ENCODE measurements around the gene BRAF. TPM values are rescaled to one million over a fixed set of nuclear protein-coding genes. Genes with fewer than 3 reads are reported as not detected.

Gene BRAF
- total and polyA plus RNA-seq, 2 donors (not counting 3 experiments of a cell fraction or from before 2014, with no cell fraction given), result 6.6 to 26.2 TPM

GRCh38 chr7:140841166-140841715 lies 83.5 kb downstream of the BRAF start:
- FAIRE-seq (no peak), DNase-seq (ENCODE audit: low read depth, low spot score) (no peak)
- no peaks in the 10 kb centered on the region for H3K4me1 ChIP-seq (ENCODE audit: control insufficient read depth, extremely low read depth, insufficient read depth, low read length)
- no peak overlapping the region for H3K4me2 ChIP-seq (ENCODE audit: insufficient read depth, low read length)
- H3K9me3 ChIP-seq (replicated peaks; ENCODE audit: control insufficient read depth, insufficient read depth, low read length), result no peaks in the 10 kb centered on the region
- no peak overlapping the region for H3K4me3 ChIP-seq (replicated peaks in 1 of 3; ENCODE audit: insufficient read depth in 1 of 3, low read depth in 1 of 3, low read length in 3 of 3)
- CTCF ChIA-PET, result no interaction called here
- no TSS peak for BruUV-seq (replicated peaks)
- H3K36me3 ChIP-seq (ENCODE audit: control insufficient read depth in 2 of 2, extremely low read depth in 1 of 2, insufficient read depth in 2 of 2, low read length in 2 of 2), result no peaks in the 10 kb centered on the region
- intact Hi-C loops (cut with micrococcal nuclease) (no loop called here), dilution Hi-C loops (cut with MboI; ENCODE audit: extremely low pct_ligation_motif_present, low sequenced_read_pairs) (no loop called here)
- no peaks in the 10 kb centered on the region for H4K20me1 ChIP-seq (replicated peaks; ENCODE audit: control insufficient read depth, extremely low read depth, insufficient read depth, low read length)
- no peaks in the 10 kb centered on the region for H3K9me1 ChIP-seq (replicated peaks; ENCODE audit: control insufficient read depth, extremely low read depth, insufficient read depth, low read length)
- no peak overlapping the region for H3K9ac ChIP-seq (replicated peaks; ENCODE audit: extremely low read depth, insufficient read depth, low read length)
- no peak overlapping the region for H2AFZ ChIP-seq (ENCODE audit: low read depth, low read length)
- H3K27me3 ChIP-seq (ENCODE audit: control insufficient read depth in 2 of 2, insufficient read depth in 2 of 2, low read length in 2 of 2), result no peaks in the 10 kb centered on the region
- no peak for TF ChIP-seq MYC (IDR thresholded peaks at IDR 0.05; ENCODE audit: low read depth, low read length)
- no peak for TF ChIP-seq POLR2A (IDR thresholded peaks at IDR 0.05; ENCODE audit: low read depth, low read length)
- TF ChIP-seq JUN (IDR thresholded peaks at IDR 0.05; ENCODE audit: borderline replicate concordance, insufficient read depth, insufficient read length, low read depth), result no peak
- no peak for TF ChIP-seq EZH2 (IDR thresholded peaks at IDR 0.05; ENCODE audit: borderline replicate concordance, low read depth, low read length, severe bottlenecking)
- no peak for TF ChIP-seq POLR2AphosphoS5 (IDR thresholded peaks at IDR 0.05; ENCODE audit: insufficient read depth, low read depth, low read length)
- TF ChIP-seq GATA2 (IDR thresholded peaks at IDR 0.05; ENCODE audit: insufficient read depth, insufficient read length, low read depth, low read length), result no peak
- TF ChIP-seq, protein P1, sequence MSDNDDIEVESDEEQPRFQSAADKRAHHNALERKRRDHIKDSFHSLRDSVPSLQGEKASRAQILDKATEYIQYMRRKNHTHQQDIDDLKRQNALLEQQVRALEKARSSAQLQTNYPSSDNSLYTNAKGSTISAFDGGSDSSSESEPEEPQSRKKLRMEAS (IDR thresholded peaks at IDR 0.05; ENCODE audit: insufficient read depth, insufficient read length), result no peak
- no peak for TF ChIP-seq CTCF (IDR thresholded peaks at IDR 0.05; ENCODE audit: extremely low read depth in 1 of 2, insufficient read depth in 1 of 2, low read depth in 1 of 2, low read length in 2 of 2)
- TF ChIP-seq FOS (IDR thresholded peaks at IDR 0.05; ENCODE audit: borderline replicate concordance, insufficient read depth, low read length), result no peak
- POLR2A ChIA-PET, result no interaction called here
- H3K79me2 ChIP-seq (ENCODE audit: control insufficient read depth, insufficient read depth, low read length), result peaks cover 4% of the 10 kb centered on the region
- no peak overlapping the region for H3K27ac ChIP-seq (ENCODE audit: insufficient read depth, low read depth, low read length)

All from endothelial cell of umbilical vein (primary cell).